Testis (tissue), 3 donors: ENCODE data around the gene NCCRP1. TPM values are rescaled to one million over a fixed set of nuclear protein-coding genes. Genes with fewer than 3 reads are reported as not detected.

Experiments
- DNase-seq: peaks from one replicate; pipeline ENCODE4 v3.0.0-alpha.2; 2019
- H3K27ac ChIP-seq, 2 donors: fragments of 200-600 bp; sonication (generic); one replicate each; pipeline ENCODE4 v1.5.1; 2019
- H3K27me3 ChIP-seq: fragments of 200-600 bp; sonication (generic); one replicate; pipeline ENCODE4 v1.5.1; 2019
- H3K36me3 ChIP-seq: fragments of 200-600 bp; sonication (generic); one replicate; pipeline ENCODE4 v1.5.1; 2017; ENCODE audit warnings: low read depth; ENCODE audit errors: missing control alignments
- H3K4me1 ChIP-seq: fragments of 200-600 bp; sonication (generic); one replicate; pipeline ENCODE4 v1.5.1; 2019
- H3K4me3 ChIP-seq, 2 donors: fragments of 200-600 bp; sonication (generic); one replicate each; pipeline ENCODE4 v1.5.1; 2017 to 2019
- H3K9me3 ChIP-seq: fragments of 200-600 bp; sonication (generic); one replicate; pipeline ENCODE4 v1.5.1; 2017
- POLR2A ChIP-seq: fragments of 450-650 bp; IDR thresholded peaks from one replicate; pipeline ENCODE4 v1.6.1; 2017; ENCODE audit warnings: antibody characterized with exemption, mild to moderate bottlenecking, moderate library complexity
- WGBS, 2 donors: methylation state at CpG; one replicate each; pipeline ENCODE4 v1.1.5; 2018; 5-methylcytosine and 5-hydroxymethylcytosine counted together
- intact Hi-C: fragments of 100-400 bp; cut with DNase I; formaldehyde crosslinking; loops from one replicate; pipeline ENCODE4 v1.15.1; 2023; ENCODE audit warnings: low total_unique reads
- polyA plus RNA-seq: library from polyadenylated mRNA; stranded (reverse); fragments of 350-450 nt; fragmentation: Illumina TruSeq; extraction: RNeasy Lipid Tissue Mini Kit (QIAGEN cat#74804); gene quantifications from one replicate; pipeline ENCODE4 v1.2.3, GENCODE V29; 2014; ENCODE audit warnings: low read depth, low replicate concordance; ENCODE audit not compliant: insufficient read depth
- total RNA-seq, 2 donors: library from RNA; depleted of rRNA; stranded (reverse); fragments of >200 nt; gene quantifications; one replicate each; pipeline ENCODE4 v1.2.3, GENCODE V29; 2016
- TF ChIP-seq, protein P1 (sequence below), 3 experiments: fragments of 450-650 bp in 2 of 3; fragments of 200-600 bp in 1 of 3; sonication (generic) in 1 of 3; IDR thresholded peaks; one replicate each; pipeline ENCODE4 v1.5.1; 2016 to 2019; ENCODE audit warnings: antibody characterized with exemption in 3 of 3, mild to moderate bottlenecking in 2 of 3, moderate library complexity in 1 of 3

The NCCRP1 gene
- total and polyA plus RNA-seq, 3 donors from 2014 or later = 0.73 to 1.3 (median 1.1) TPM

DNA sequence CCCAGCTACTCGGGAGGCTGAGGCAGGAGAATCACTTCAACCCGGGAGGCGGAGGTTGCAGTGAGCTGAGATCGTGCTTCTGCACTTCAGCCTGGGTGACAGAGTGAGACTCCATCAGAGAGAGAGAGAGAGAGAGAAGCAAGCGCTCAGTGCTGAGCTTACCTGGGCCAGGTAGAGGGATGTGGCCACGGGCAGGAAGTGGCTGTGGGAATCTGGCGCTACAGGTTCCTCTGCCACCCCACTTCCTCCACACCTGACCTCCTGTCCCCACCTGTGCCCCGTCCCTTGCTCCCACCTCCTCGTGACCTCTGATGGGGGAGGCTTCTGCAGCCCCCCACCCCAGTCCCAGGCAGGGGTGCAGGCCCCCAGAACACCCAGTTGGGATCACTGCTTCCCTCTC is 1.0 kb upstream of the NCCRP1 start:
- Histone ChIP-seq H3K36me3 (no peaks in the 10 kb centered on the region), H3K4me1 (peaks cover 3% of the 10 kb centered on the region), H3K4me3 (no peak overlapping the region), H3K27me3 (no peaks in the 10 kb centered on the region), H3K9me3 (no peaks in the 10 kb centered on the region), H3K27ac (no peak overlapping the region)
- no peak for TF ChIP-seq POLR2A
- TF ChIP-seq, protein P1, sequence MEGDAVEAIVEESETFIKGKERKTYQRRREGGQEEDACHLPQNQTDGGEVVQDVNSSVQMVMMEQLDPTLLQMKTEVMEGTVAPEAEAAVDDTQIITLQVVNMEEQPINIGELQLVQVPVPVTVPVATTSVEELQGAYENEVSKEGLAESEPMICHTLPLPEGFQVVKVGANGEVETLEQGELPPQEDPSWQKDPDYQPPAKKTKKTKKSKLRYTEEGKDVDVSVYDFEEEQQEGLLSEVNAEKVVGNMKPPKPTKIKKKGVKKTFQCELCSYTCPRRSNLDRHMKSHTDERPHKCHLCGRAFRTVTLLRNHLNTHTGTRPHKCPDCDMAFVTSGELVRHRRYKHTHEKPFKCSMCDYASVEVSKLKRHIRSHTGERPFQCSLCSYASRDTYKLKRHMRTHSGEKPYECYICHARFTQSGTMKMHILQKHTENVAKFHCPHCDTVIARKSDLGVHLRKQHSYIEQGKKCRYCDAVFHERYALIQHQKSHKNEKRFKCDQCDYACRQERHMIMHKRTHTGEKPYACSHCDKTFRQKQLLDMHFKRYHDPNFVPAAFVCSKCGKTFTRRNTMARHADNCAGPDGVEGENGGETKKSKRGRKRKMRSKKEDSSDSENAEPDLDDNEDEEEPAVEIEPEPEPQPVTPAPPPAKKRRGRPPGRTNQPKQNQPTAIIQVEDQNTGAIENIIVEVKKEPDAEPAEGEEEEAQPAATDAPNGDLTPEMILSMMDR (IDR thresholded peaks at IDR 0.05) = no peak
- intact Hi-C loops = no loop called here
- no peak for DNase-seq
- WGBS, 2 donors = 43 to 73% methylated on average over 8 to 9 of the region's 9 CpGs

DNA sequence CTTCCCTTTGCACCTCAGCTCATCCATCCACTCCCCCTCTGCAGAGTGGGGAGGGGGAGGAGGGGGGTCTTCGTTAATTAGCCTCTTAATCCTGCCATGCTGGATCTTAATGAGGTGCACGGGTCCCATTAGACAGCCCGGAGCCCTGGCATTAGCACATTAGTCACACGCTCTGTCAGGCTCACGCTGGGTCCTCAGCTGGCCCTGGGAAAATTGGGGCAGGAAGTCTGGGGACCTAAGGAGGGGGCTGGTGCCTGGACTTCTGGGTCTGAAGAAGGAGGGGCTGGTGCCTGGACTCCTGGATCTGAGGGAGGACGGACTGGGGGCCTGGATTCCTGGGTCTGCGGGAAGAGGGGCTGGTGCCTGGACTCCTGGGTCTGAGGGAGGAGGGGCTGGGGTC is 444 bp upstream of the NCCRP1 start:
- WGBS, 2 donors = 4 to 28% methylated on average over 4 to 7 of the region's 7 CpGs
- no peak for DNase-seq
- no peaks in the 10 kb centered on the region for H3K27me3 ChIP-seq
- TF ChIP-seq, protein P1 (IDR thresholded peaks at IDR 0.05) = no peak
- no peak for TF ChIP-seq POLR2A
- no peaks in the 10 kb centered on the region for H3K9me3 ChIP-seq
- no peak overlapping the region for H3K27ac ChIP-seq
- peaks cover 3% of the 10 kb centered on the region for H3K4me1 ChIP-seq
- no peaks in the 10 kb centered on the region for H3K36me3 ChIP-seq
- intact Hi-C loops = no loop called here
- no peak overlapping the region for H3K4me3 ChIP-seq

DNA sequence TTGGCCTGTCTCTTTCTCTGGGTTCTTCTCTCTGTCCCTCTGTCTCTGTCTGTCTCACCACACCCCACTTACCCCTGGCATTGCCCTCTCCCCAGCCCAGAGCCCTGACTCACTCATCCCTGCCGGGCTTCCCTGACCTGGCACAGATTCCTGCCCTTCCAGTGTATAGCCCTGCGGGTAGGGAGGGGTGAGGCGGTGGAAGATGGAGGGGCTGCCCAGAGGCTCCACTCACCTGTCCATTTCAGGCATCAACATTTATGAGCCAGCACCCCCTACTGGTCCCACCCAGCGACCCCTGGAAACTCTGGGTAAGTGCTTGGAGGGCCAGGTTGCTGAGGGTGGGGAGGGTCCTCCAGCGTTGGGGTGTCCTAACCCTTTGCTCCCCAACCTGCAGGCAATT is 1.0 kb downstream of the NCCRP1 start:
- no peak for TF ChIP-seq POLR2A
- TF ChIP-seq, protein P1 (IDR thresholded peaks at IDR 0.05) = no peak
- H3K27me3 ChIP-seq = no peaks in the 10 kb centered on the region

DNA sequence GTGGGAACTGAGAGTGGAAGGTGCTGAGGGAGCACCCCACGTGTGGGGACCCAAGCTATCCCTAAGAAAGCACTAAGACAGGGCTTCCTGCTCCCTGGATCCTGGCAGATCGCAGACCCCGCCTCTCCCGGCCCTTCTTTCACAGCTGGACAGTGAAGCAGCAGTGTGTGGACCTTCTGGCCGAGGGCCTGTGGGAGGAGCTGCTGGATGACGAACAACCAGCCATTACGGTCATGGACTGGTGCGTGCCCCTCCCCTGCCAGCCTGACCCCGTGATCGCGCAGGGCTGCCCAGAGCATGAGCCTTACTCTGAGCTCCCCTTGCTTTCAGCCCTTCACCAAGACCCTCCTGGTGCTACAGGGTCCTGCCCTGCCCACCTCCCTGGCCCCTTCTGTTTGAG is 2.3 kb downstream of the NCCRP1 start:
- peak; percentile 92 for DNase-seq
- Histone ChIP-seq H3K27me3 (no peaks in the 10 kb centered on the region), H3K4me1 (peaks cover 3% of the 10 kb centered on the region), H3K4me3 (no peak overlapping the region), H3K36me3 (no peaks in the 10 kb centered on the region), H3K27ac (no peak overlapping the region), H3K9me3 (no peaks in the 10 kb centered on the region)
- intact Hi-C loops = no loop called here
- 27 to 28% methylated on average over 7 to 9 of the region's 11 CpGs for WGBS, 2 donors
- no peak for TF ChIP-seq POLR2A
- TF ChIP-seq, protein P1 (IDR thresholded peaks at IDR 0.05) = no peak

More for the DNA sequence above, 1.0 kb downstream of the NCCRP1 start:
- Histone ChIP-seq H3K4me1 (peaks cover 3% of the 10 kb centered on the region), H3K9me3 (no peaks in the 10 kb centered on the region), H3K4me3 (no peak overlapping the region), H3K36me3 (no peaks in the 10 kb centered on the region), H3K27ac (no peak overlapping the region)
- intact Hi-C loops = no loop called here
- 59 to 76% methylated on average over 5 of the region's 5 CpGs for WGBS, 2 donors
- no peak for DNase-seq

DNA sequence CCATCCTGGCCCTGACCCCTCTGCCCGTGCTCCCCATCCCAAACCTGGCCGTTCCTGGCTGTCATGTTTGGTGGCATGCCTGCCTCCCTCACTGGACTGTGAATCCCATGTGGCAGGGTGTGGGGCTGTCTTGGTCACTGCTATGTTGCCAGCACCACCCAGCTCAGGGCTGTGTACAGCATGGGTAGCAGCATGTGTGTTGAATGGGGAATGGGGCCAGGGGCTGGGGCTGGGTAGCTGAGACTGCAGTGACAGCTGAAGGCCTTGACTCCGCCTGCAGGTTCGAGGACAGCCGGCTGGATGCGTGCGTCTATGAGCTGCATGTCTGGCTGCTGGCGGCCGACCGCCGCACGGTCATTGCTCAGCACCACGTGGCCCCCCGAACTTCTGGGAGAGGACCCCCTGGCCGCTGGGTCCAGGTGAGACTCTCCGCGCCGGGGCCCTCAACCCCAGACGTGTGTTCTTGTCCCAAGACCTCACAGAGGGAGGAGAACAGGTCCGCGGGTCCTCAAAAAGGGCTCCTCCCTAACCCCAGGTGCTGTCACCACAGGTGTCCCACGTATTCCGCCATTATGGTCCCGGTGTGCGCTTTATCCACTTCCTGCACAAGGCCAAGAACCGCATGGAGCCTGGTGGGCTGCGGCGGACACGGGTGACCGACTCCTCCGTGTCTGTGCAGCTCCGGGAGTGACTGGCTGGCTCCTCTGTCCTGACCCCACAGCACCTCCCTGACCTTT is 3.5 kb downstream of the NCCRP1 start:
- H3K27ac ChIP-seq = peak overlapping the region in 1 of 2 donors; percentile 19
- no peak for DNase-seq
- H3K4me1 ChIP-seq = peaks cover 3% of the 10 kb centered on the region
- TF ChIP-seq, protein P1 (IDR thresholded peaks at IDR 0.05) = no peak
- no peak for TF ChIP-seq POLR2A
- no peaks in the 10 kb centered on the region for H3K36me3 ChIP-seq
- intact Hi-C loops = no loop called here
- no peaks in the 10 kb centered on the region for H3K27me3 ChIP-seq
- no peak overlapping the region for H3K4me3 ChIP-seq
- WGBS, 2 donors = 68 to 78% methylated on average over 16 to 30 of the region's 32 CpGs
- H3K9me3 ChIP-seq = no peaks in the 10 kb centered on the region
